ENCODE measurements around the gene CTNND2.

GRCh38 chr5:10932426-10932825, 971.8 kb downstream of the CTNND2 start:
- TF ChIP-seq CTCF (IDR thresholded peaks at IDR 0.05), result no peak
- no peak for TF ChIP-seq EZH2 (IDR thresholded peaks at IDR 0.05; ENCODE audit: borderline replicate concordance, insufficient read depth, low read depth, low read length, poor library complexity, severe bottlenecking)
